Neuronal stem cell (in vitro differentiated cells): ENCODE results near the gene YY1.
"Not testable (repeated sequence)": the region's sequence is repeated elsewhere in the genome, so short reads cannot be mapped to it uniquely, and the experiment has no call there.

ENCODE experiments used
- DNase-seq: peaks from one replicate; pipeline ENCODE4 v3.0.0-alpha.2; 2013; ENCODE audit warnings: low spot score
- H2AFZ ChIP-seq: one replicate; pipeline ENCODE4 v1.6.1; 2013; ENCODE audit warnings: mild to moderate bottlenecking, low read length, inconsistent platforms
- H2AK5ac ChIP-seq: 2 replicates; pipeline ENCODE4 v1.6.1; 2013; ENCODE audit warnings: low read depth, mild to moderate bottlenecking, inconsistent platforms, low read length, moderate library complexity, mixed read lengths
- H2BK120ac ChIP-seq: 2 replicates; pipeline ENCODE4 v1.6.1; 2013; ENCODE audit warnings: low read depth, mild to moderate bottlenecking, inconsistent platforms, low read length, moderate library complexity, mixed read lengths
- H2BK12ac ChIP-seq: one replicate; pipeline ENCODE4 v1.6.1; 2013; ENCODE audit warnings: low read length, inconsistent platforms
- H2BK15ac ChIP-seq: 2 replicates; pipeline ENCODE4 v1.6.1; 2013; ENCODE audit warnings: mild to moderate bottlenecking, low read length, inconsistent platforms, mixed read lengths
- H2BK5ac ChIP-seq: one replicate; pipeline ENCODE4 v1.6.1; 2013; ENCODE audit warnings: inconsistent platforms, mild to moderate bottlenecking, low read length, moderate library complexity
- H3K14ac ChIP-seq: one replicate; pipeline ENCODE4 v1.6.1; 2013; ENCODE audit warnings: low read length, inconsistent platforms
- H3K18ac ChIP-seq: 2 replicates; pipeline ENCODE4 v1.6.1; 2013; ENCODE audit warnings: low read length, inconsistent platforms
- H3K23ac ChIP-seq: 2 replicates; pipeline ENCODE4 v1.6.1; 2013; ENCODE audit warnings: low read depth, mild to moderate bottlenecking, mixed read lengths, low read length, inconsistent platforms; ENCODE audit not compliant: poor library complexity
- H3K27ac ChIP-seq: replicated peaks from 3 replicates; pipeline ENCODE4 v1.5.1; 2013; ENCODE audit warnings: low read length, inconsistent platforms
- H3K27me3 ChIP-seq, 3 experiments: 2 replicates each; pipeline ENCODE4 v1.6.1; 2013; ENCODE audit warnings: low read length in 3 of 3, mild to moderate bottlenecking in 2 of 3, inconsistent platforms in 1 of 3, low read depth in 1 of 3, mixed read lengths in 1 of 3, moderate library complexity in 1 of 3; ENCODE audit not compliant: control insufficient read depth in 3 of 3, insufficient read depth in 3 of 3
- H3K36me3 ChIP-seq, 2 donors: replicated peaks in 1 of 2; 2 replicates each; pipeline ENCODE4 v1.6.1; 2013; ENCODE audit warnings: low read length in 2 of 2; ENCODE audit not compliant: control insufficient read depth in 2 of 2, insufficient read depth in 2 of 2
- H3K4ac ChIP-seq: 2 replicates; pipeline ENCODE4 v1.6.1; 2013; ENCODE audit warnings: inconsistent platforms, mild to moderate bottlenecking, low read length, moderate library complexity
- H3K4me1 ChIP-seq, 2 donors: 1 replicate in 1 of 2; 2 replicates in 1 of 2; pipeline ENCODE4 v1.6.1; 2013; ENCODE audit warnings: low read length in 2 of 2, low read depth in 1 of 2; ENCODE audit not compliant: control insufficient read depth in 2 of 2, insufficient read depth in 1 of 2
- H3K4me2 ChIP-seq: one replicate; pipeline ENCODE4 v1.6.1; 2013; ENCODE audit warnings: mild to moderate bottlenecking, low read length, inconsistent platforms; ENCODE audit not compliant: insufficient read depth, poor library complexity, severe bottlenecking
- H3K4me3 ChIP-seq, 2 donors: 2 replicates each; pipeline ENCODE4 v1.5.1; 2013; ENCODE audit warnings: low read length in 2 of 2, mild to moderate bottlenecking in 2 of 2, inconsistent platforms in 1 of 2, moderate library complexity in 1 of 2
- H3K79me1 ChIP-seq: one replicate; pipeline ENCODE4 v1.6.1; 2013; ENCODE audit warnings: low read depth, mild to moderate bottlenecking, inconsistent platforms, low read length, moderate library complexity
- H3K9ac ChIP-seq: one replicate; pipeline ENCODE4 v1.6.1; 2013; ENCODE audit warnings: mild to moderate bottlenecking, low read depth, low read length, inconsistent platforms; ENCODE audit not compliant: poor library complexity
- H3K9me3 ChIP-seq, 2 donors: replicated peaks in 1 of 2; 2 replicates each; pipeline versions ENCODE3 to v1.6.1; 2013; ENCODE audit warnings: low read length in 2 of 2, mild to moderate bottlenecking in 2 of 2, inconsistent platforms in 1 of 2, low read depth in 1 of 2, mixed read lengths in 1 of 2, moderate library complexity in 1 of 2; ENCODE audit not compliant: control insufficient read depth in 2 of 2, insufficient read depth in 1 of 2
- H4K8ac ChIP-seq: one replicate; pipeline ENCODE4 v1.6.1; 2013; ENCODE audit warnings: low read depth, mild to moderate bottlenecking, inconsistent platforms, low read length, moderate library complexity
- H4K91ac ChIP-seq: one replicate; pipeline ENCODE4 v1.6.1; 2013; ENCODE audit warnings: low read length, low read depth, mild to moderate bottlenecking, inconsistent platforms; ENCODE audit not compliant: poor library complexity
- WGBS, 2 donors: extraction: QIAGEN DNeasy Blood & Tissue Kit; methylation state at CpG; one replicate each; pipeline ENCODE4 v1.1.7; 2013; ENCODE audit warnings: missing lambda C conversion rate in 2 of 2, mixed read lengths in 1 of 2; ENCODE audit not compliant: insufficient read length in 2 of 2, insufficient replicate concordance in 1 of 2; ENCODE audit errors: extremely low coverage in 2 of 2; 5-methylcytosine and 5-hydroxymethylcytosine counted together

YY1 gene

GRCh38 chr14:100308427-100308792, 69.5 kb downstream of the YY1 start:
- not testable (repeated sequence) for H3K36me3 ChIP-seq, H2AFZ ChIP-seq, H3K27me3 ChIP-seq, H3K27ac ChIP-seq, H3K4me3 ChIP-seq, H2BK12ac ChIP-seq, H3K9ac ChIP-seq, H3K4me2 ChIP-seq, H3K9me3 ChIP-seq, H2BK120ac ChIP-seq, H4K91ac ChIP-seq, H2BK15ac ChIP-seq, H3K18ac ChIP-seq, DNase-seq, H3K4ac ChIP-seq, H3K14ac ChIP-seq, H4K8ac ChIP-seq
- H3K4me1 ChIP-seq, result peaks cover 25 to 39% of the 10 kb centered on the region in 2 donors
- peaks cover 23% of the 10 kb centered on the region for H3K79me1 ChIP-seq
- H3K23ac ChIP-seq, result peak overlapping the region; percentile 17
- WGBS, 2 donors, result no CpG with 5 or more reads among the region's 6 CpGs
- peak overlapping the region; percentile 71 for H2BK5ac ChIP-seq
- peak overlapping the region; percentile 72 for H2AK5ac ChIP-seq

- no peak overlapping the region for H2BK15ac ChIP-seq
- no peak for DNase-seq
Observed at GRCh38 chr14:100309028-100309737, 70.2 kb downstream of the YY1 start.

GRCh38 chr14:100312110-100312876, 73.3 kb downstream of the YY1 start:
- H3K9me3 ChIP-seq, result not testable (repeated sequence)

More at GRCh38 chr14:100309028-100309737, 70.2 kb downstream of the YY1 start:
- H2BK12ac ChIP-seq, result no peak overlapping the region
- H3K14ac ChIP-seq, result no peak overlapping the region
- peaks cover 3 to 6% of the 10 kb centered on the region in 2 donors for H3K36me3 ChIP-seq
- H3K27ac ChIP-seq, result peak overlapping the region; percentile 3
- no CpG with 5 or more reads among the region's 8 CpGs for WGBS, 2 donors
- peak overlapping the region; percentile 84 for H3K18ac ChIP-seq
- H3K4me1 ChIP-seq, result peaks cover 25 to 32% of the 10 kb centered on the region in 2 donors
- H3K4ac ChIP-seq, result no peak overlapping the region
- no peak overlapping the region for H3K4me3 ChIP-seq
- no peak overlapping the region for H2AFZ ChIP-seq
- H4K91ac ChIP-seq, result no peak overlapping the region
- H3K79me1 ChIP-seq, result peaks cover 17% of the 10 kb centered on the region
- no peaks in the 10 kb centered on the region for H3K9me3 ChIP-seq
- peak overlapping the region; percentile 17 for H3K23ac ChIP-seq
- no peak overlapping the region for H3K4me2 ChIP-seq
- peak overlapping the region; percentile 72 for H2AK5ac ChIP-seq
- H3K27me3 ChIP-seq, result no peaks in the 10 kb centered on the region
- peak overlapping the region; percentile 71 for H2BK5ac ChIP-seq
- H3K9ac ChIP-seq, result no peak overlapping the region
- no peak overlapping the region for H4K8ac ChIP-seq
- H2BK120ac ChIP-seq, result no peak overlapping the region

GRCh38 chr14:100312877-100313400, 74.0 kb downstream of the YY1 start:
- no peak overlapping the region for H3K27ac ChIP-seq

More at GRCh38 chr14:100312110-100312876, 73.3 kb downstream of the YY1 start:
- peak overlapping the region; percentile 27 for H2BK15ac ChIP-seq
- H3K18ac ChIP-seq, result peak overlapping the region; percentile 74
- not testable (repeated sequence) for H3K23ac ChIP-seq, H4K91ac ChIP-seq, DNase-seq, H3K36me3 ChIP-seq, H2BK12ac ChIP-seq, H3K79me1 ChIP-seq, H3K14ac ChIP-seq, H3K27me3 ChIP-seq, H3K4ac ChIP-seq, H3K4me3 ChIP-seq, H4K8ac ChIP-seq, H3K27ac ChIP-seq, H3K9ac ChIP-seq, H2AK5ac ChIP-seq, H2AFZ ChIP-seq, H2BK120ac ChIP-seq, H2BK5ac ChIP-seq, H3K4me2 ChIP-seq
- H3K4me1 ChIP-seq, result peaks cover 18 to 27% of the 10 kb centered on the region in 2 donors
- WGBS, 2 donors, result no CpG with 5 or more reads among the region's 18 CpGs

More at GRCh38 chr14:100312877-100313400, 74.0 kb downstream of the YY1 start:
- Histone ChIP-seq H3K9ac (no peak overlapping the region), H2BK5ac (no peak overlapping the region), H3K79me1 (peaks cover 2% of the 10 kb centered on the region), H2BK15ac (peak overlapping the region; percentile 27), H3K4me3 (no peak overlapping the region), H3K27me3 (no peaks in the 10 kb centered on the region), H3K14ac (peak overlapping the region; percentile 75), H3K23ac (no peak overlapping the region), H3K4ac (no peak overlapping the region), H4K91ac (no peak overlapping the region), H4K8ac (no peak overlapping the region), H3K9me3 (no peaks in the 10 kb centered on the region), H2BK120ac (no peak overlapping the region), H2AK5ac (no peak overlapping the region), H3K18ac (peak overlapping the region; percentile 74), H3K4me1 (peaks cover 16 to 21% of the 10 kb centered on the region in 2 donors), H3K36me3 (no peaks in the 10 kb centered on the region), H3K4me2 (no peak overlapping the region), H2AFZ (no peak overlapping the region), H2BK12ac (no peak overlapping the region)
- no peak for DNase-seq
- no CpG with 5 or more reads among the region's 10 CpGs for WGBS, 2 donors
